Measurements from ENCODE around the gene IL21. TPM values are rescaled to one million over a fixed set of nuclear protein-coding genes. Genes with fewer than 3 reads are reported as not detected.

IL21 gene
- not detected for total RNA-seq
- polyA plus RNA-seq: not detected

DNA sequence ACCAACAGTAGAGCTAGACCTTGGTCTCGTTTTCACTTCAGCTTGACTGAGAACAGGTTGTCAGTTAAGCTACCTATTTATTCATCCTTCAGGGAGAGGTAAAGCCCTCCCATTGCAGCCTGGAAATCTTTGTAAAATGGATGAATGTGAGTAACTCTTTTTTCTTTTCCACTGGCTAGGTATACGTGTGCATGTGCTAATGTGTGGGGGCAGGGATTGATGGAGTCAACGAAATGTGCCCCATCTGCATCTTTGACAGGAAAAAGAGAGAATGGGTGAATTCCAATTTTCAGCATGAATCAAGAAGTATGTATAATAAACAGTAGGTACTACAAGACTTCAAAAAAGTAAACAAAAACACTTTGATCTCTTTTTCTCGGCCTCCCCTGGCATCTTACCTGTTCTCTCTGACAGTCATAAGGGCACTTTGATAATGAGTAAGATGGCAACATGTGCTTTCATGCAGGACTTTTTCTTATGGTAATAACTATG lies at the start of gene IL21:
Gene IL21, minus strand, starts transcription at position 51 of the 492 bp plus-strand sequence. CDS start 55 bp downstream, outside the sequence.
- Histone ChIP-seq H3K4me1 (ENCODE audit: insufficient read depth) (no peaks in the 10 kb centered on the region), H3K36me3 (ENCODE audit: insufficient read depth) (no peaks in the 10 kb centered on the region), H3K27ac (ENCODE audit: low read depth) (no peak within 1 kb of the TSS), H3K4me3 (ENCODE audit: low read depth, low read length) (no peak within 1 kb of the TSS)
- no peak for DNase-seq (ENCODE audit: extremely low spot score)
- 78% methylated on average over 4 of the region's 4 CpGs for WGBS

DNA sequence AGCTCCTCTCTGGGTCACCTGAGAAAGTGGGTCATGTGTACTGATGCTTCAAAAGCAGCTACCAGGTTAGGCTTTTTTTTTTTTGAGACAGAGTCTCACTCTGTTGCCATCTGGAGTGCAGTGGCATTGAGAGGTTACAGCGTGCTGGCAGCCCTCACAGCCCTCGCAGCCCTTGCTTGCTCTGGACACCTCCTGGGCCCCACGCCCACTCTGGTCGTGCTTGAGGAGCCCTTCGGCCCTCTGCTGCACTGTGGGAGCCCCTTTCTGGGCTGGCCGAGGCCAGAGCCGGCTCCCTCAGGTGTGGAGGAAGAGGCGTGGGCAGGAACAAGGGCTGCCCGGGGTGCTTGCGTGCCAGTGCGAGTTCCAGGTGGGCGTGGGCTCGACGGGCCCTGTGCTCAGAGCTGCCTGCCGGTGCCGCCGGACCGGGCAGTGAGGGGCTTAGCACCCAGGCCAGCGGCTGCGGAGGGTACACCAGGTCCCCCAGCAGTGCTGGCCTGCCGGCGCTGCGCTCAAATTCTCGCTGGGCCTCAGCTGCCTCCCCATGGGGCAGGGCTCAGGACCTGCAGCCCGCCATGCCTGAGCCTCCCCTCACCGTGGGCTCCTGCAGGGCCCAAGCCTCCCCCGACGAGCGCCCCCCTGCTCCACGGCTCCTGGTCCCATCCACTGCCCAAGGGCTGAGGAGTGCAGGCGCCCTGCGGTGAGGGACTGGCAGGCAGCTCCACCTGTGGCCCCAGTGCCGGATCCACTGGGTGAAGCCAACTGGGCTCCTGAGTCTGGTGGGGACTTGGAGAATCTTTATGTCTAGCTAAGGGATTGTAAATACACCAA lies 49.3 kb upstream of the IL21 start:
- Histone ChIP-seq H3K4me1 (ENCODE audit: insufficient read depth) (no peaks in the 10 kb centered on the region), H3K27ac (ENCODE audit: low read depth) (no peak overlapping the region), H3K36me3 (ENCODE audit: insufficient read depth) (no peaks in the 10 kb centered on the region), H3K4me3 (ENCODE audit: low read depth, low read length) (no peak overlapping the region)
- 93% methylated on average over 33 of the region's 33 CpGs for WGBS
- DNase-seq (ENCODE audit: extremely low spot score): no peak

DNA sequence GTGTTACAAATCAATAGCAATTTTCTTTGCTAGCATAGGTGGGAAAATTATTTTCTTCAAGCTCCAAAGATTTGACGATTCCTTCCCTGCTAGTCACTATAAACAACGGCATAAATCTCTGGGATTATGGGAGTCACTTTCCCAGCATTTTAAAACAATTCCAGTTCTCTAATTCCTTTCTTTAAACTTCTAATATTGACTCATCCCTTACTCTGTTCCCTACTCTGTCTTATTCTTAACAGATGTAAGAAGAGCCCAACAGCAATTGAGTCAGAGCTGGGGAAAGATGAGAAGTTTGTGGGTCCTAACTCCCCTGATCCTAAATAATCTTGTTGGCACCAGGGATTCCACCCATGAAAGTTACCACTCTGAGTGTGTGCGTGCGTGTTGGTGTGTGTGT lies 47.4 kb upstream of the IL21 start:
- Histone ChIP-seq H3K4me1 (ENCODE audit: insufficient read depth) (no peaks in the 10 kb centered on the region), H3K36me3 (ENCODE audit: insufficient read depth) (no peaks in the 10 kb centered on the region), H3K4me3 (ENCODE audit: low read depth, low read length) (no peak overlapping the region), H3K27ac (ENCODE audit: low read depth) (no peak overlapping the region)
- 59% methylated on average over 4 of the region's 4 CpGs for WGBS
- DNase-seq (ENCODE audit: extremely low spot score): no peak

DNA sequence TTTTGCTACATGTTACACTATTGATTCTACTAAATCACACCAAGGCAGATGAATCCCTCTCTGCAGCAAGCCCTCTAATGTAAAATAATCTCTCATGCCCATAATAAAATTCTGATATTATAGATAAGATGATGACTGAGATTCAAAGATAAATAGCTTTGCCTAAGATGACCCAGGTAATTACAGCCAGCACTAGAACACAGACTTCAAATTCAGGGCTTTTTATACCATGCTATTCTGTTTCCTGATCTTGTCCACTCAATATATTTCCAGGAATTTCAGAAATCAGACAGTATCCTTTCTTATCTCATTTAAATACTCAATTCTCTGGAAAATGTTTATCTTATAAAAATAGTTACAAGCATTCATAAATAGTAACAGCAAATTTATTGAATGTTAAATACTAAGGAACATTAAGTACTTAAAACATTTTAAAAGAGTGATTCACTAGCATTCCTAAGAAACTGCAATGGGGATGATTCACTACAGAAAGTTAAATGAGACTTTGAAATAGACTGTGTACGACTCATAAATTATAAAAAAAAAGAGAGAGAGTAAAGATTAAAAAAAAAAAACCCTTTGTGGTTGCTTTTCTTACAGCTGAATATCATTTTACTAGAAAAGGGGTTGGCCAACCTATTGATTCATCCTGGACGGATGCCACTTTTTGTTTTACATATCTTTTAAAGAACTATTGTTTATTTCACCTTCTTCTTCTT lies 45.8 kb upstream of the IL21 start:
- DNase-seq (ENCODE audit: extremely low spot score): peak; percentile 46
- no peak overlapping the region for H3K4me3 ChIP-seq (ENCODE audit: low read depth, low read length)
- 20% methylated on average over 2 of the region's 2 CpGs for WGBS
- H3K36me3 ChIP-seq (ENCODE audit: insufficient read depth): no peaks in the 10 kb centered on the region
- H3K27ac ChIP-seq (ENCODE audit: low read depth): no peak overlapping the region
- no peaks in the 10 kb centered on the region for H3K4me1 ChIP-seq (ENCODE audit: insufficient read depth)

GRCh38 chr4:122665161-122665929 lies 44.5 kb upstream of the IL21 start:
- 63% methylated on average over 5 of the region's 5 CpGs for WGBS
- Histone ChIP-seq H3K4me3 (ENCODE audit: low read depth, low read length) (no peak overlapping the region), H3K36me3 (ENCODE audit: insufficient read depth) (no peaks in the 10 kb centered on the region), H3K4me1 (ENCODE audit: insufficient read depth) (no peaks in the 10 kb centered on the region), H3K27ac (ENCODE audit: low read depth) (no peak overlapping the region)
- no peak for DNase-seq (ENCODE audit: extremely low spot score)

DNA sequence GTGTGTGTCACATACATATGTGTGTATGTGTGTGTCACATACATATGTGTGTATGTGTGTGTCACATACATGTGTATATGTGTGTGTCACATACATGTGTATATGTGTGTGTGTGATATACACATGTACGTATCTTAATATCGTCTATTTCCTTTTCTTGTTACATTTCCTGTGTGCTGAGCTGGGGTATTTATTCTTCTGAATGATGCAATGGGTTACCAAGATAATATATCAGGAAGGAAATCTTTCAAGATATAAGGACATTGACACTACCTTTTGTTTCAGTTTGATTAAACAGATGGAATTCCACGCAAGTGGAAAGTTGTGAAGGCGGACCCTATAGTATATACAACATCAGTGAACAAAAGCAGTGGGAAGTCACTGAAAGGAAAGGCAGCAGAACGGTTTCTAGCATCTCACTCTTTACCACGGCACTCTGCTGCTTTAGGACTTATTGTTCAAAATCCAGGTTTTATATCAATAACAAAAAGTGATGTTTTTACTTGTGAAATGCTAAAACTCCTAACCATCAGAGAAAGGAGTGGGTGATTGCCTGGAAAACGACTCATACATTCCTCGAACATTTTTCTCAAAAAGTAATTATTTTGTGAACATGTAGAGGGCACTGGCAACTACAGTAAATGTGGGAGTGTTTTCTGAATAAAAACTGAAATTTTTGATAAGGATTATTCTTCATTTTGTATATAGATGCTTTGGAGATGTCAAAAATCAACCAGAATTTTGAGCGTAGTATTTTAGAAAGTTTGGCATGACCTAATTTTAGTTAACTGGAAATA lies 43.1 kb upstream of the IL21 start:
- no peak for DNase-seq (ENCODE audit: extremely low spot score)
- no peak overlapping the region for H3K27ac ChIP-seq (ENCODE audit: low read depth)

GRCh38 chr4:122663291-122663690 lies 42.4 kb upstream of the IL21 start:
- H3K4me1 ChIP-seq (ENCODE audit: insufficient read depth): no peaks in the 10 kb centered on the region
- no peak overlapping the region for H3K4me3 ChIP-seq (ENCODE audit: low read depth, low read length)
- H3K36me3 ChIP-seq (ENCODE audit: insufficient read depth): no peaks in the 10 kb centered on the region
- no peak for DNase-seq (ENCODE audit: extremely low spot score)
- no peak overlapping the region for H3K27ac ChIP-seq (ENCODE audit: low read depth)
- WGBS: 98% methylated on average over 1 of the region's 1 CpG

More for the DNA sequence above, 43.1 kb upstream of the IL21 start:
- 76% methylated on average over 9 of the region's 9 CpGs for WGBS
- no peaks in the 10 kb centered on the region for H3K4me1 ChIP-seq (ENCODE audit: insufficient read depth)
- no peaks in the 10 kb centered on the region for H3K36me3 ChIP-seq (ENCODE audit: insufficient read depth)
- H3K4me3 ChIP-seq (ENCODE audit: low read depth, low read length): no peak overlapping the region

GRCh38 chr4:122662701-122663100 lies 41.8 kb upstream of the IL21 start:
- no peak for DNase-seq (ENCODE audit: extremely low spot score)
- Histone ChIP-seq H3K27ac (ENCODE audit: low read depth) (no peak overlapping the region), H3K4me3 (ENCODE audit: low read depth, low read length) (no peak overlapping the region), H3K36me3 (ENCODE audit: insufficient read depth) (no peaks in the 10 kb centered on the region), H3K4me1 (ENCODE audit: insufficient read depth) (no peaks in the 10 kb centered on the region)
- 68% methylated on average over 2 of the region's 2 CpGs for WGBS

- no peaks in the 10 kb centered on the region for H3K4me1 ChIP-seq (ENCODE audit: insufficient read depth)
- 74% methylated on average over 4 of the region's 4 CpGs for WGBS
- no peak for DNase-seq (ENCODE audit: extremely low spot score)
- no peak overlapping the region for H3K27ac ChIP-seq (ENCODE audit: low read depth)
- no peaks in the 10 kb centered on the region for H3K36me3 ChIP-seq (ENCODE audit: insufficient read depth)
- no peak overlapping the region for H3K4me3 ChIP-seq (ENCODE audit: low read depth, low read length)
Measured at GRCh38 chr4:122661176-122662160, 40.6 kb upstream of the IL21 start.

DNA sequence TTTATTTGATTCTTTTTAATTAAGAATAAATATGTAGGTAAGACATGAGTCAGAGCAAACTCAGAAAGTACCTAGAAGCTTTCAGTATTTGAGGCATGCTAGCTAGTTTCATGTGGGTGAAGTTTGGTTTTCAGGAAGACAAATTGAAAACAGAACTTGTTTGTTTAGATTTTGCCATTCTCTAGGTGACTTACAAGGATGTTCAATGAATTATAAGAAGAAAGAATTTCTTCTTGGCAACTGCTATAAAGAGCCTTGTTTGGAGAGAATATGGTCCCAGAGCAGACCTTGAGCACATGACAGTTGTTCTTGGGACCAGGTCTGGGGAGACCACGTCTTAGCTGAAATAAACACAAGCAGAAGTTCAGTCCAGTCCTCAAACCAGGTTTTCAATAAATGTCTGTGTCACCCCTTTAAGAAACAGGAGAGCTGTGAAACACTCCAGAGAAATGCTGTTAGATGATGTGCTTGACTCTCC lies 38.0 kb upstream of the IL21 start:
- no peak overlapping the region for H3K27ac ChIP-seq (ENCODE audit: low read depth)
- no peaks in the 10 kb centered on the region for H3K4me1 ChIP-seq (ENCODE audit: insufficient read depth)
- no peak for DNase-seq (ENCODE audit: extremely low spot score)
- H3K4me3 ChIP-seq (ENCODE audit: low read depth, low read length): no peak overlapping the region
- no peaks in the 10 kb centered on the region for H3K36me3 ChIP-seq (ENCODE audit: insufficient read depth)
- 55% methylated on average over 1 of the region's 1 CpG for WGBS

DNA sequence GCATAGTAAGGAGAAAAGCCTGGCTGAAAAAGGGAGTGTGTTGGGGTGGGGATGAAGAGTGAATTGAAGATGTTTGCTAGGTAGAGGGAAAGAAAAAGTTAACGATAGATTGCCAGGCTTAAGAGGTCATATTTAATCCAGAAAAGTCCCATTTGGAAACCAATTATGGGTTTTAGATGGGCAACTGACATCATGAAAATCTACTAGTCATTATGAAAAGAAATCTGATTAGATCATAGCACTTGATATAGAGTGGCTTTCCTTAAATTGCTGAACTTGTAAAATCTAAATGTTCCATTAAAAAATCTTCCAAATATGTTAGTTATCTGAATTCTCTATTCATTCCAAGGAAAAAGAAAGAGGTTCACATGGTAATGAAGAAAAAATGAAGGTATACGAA lies 37.5 kb upstream of the IL21 start:
- 93% methylated on average over 2 of the region's 2 CpGs for WGBS
- DNase-seq (ENCODE audit: extremely low spot score): no peak
- no peaks in the 10 kb centered on the region for H3K4me1 ChIP-seq (ENCODE audit: insufficient read depth)
- no peaks in the 10 kb centered on the region for H3K36me3 ChIP-seq (ENCODE audit: insufficient read depth)
- H3K27ac ChIP-seq (ENCODE audit: low read depth): no peak overlapping the region
- H3K4me3 ChIP-seq (ENCODE audit: low read depth, low read length): no peak overlapping the region

GRCh38 chr4:122657553-122657952 lies 36.7 kb upstream of the IL21 start:
- no peak for DNase-seq (ENCODE audit: extremely low spot score)
- no peak overlapping the region for H3K4me3 ChIP-seq (ENCODE audit: low read depth, low read length)
- H3K27ac ChIP-seq (ENCODE audit: low read depth): no peak overlapping the region
- H3K4me1 ChIP-seq (ENCODE audit: insufficient read depth): no peaks in the 10 kb centered on the region
- no peaks in the 10 kb centered on the region for H3K36me3 ChIP-seq (ENCODE audit: insufficient read depth)
- WGBS: 95% methylated on average over 1 of the region's 1 CpG
